Measurements from ENCODE around the gene RPS6KB2.
A peak's percentile ranks its signal among the peaks of the same experiment; 100 is the strongest.

The RPS6KB2 gene

GRCh38 chr11:67429722-67430121 is 1.4 kb downstream of the RPS6KB2 start:
- no peak for DNase-seq (ENCODE audit: low spot score)

- DNase-seq (ENCODE audit: low spot score), result no peak
Observed at GRCh38 chr11:67431346-67432249, 3.3 kb downstream of the RPS6KB2 start.

- no peak for DNase-seq (ENCODE audit: low spot score)
Observed at GRCh38 chr11:67432655-67433349, 4.5 kb downstream of the RPS6KB2 start.

- no peak for DNase-seq (ENCODE audit: low spot score)
Observed at GRCh38 chr11:67433536-67434394, 5.5 kb downstream of the RPS6KB2 start.

GRCh38 chr11:67434395-67434881 is 6.1 kb downstream of the RPS6KB2 start:
- DNase-seq (ENCODE audit: low spot score), result no peak

GRCh38 chr11:67435031-67435726 is 6.9 kb downstream of the RPS6KB2 start:
- no peak for DNase-seq (ENCODE audit: low spot score)

- DNase-seq (ENCODE audit: low spot score), result no peak
Observed at GRCh38 chr11:67435727-67436458, 7.6 kb downstream of the RPS6KB2 start.

- no peak for DNase-seq (ENCODE audit: low spot score)
Observed at GRCh38 chr11:67436459-67437081, 8.3 kb downstream of the RPS6KB2 start.

GRCh38 chr11:67437082-67437808 is 9.0 kb downstream of the RPS6KB2 start, which contains the start of gene PTPRCAP:
Gene PTPRCAP (minus strand): TSS chr11:67437682. CDS start chr11:67437619, 63 bp downstream.
- DNase-seq (ENCODE audit: low spot score), result no peak

GRCh38 chr11:67437809-67438157 is 9.5 kb downstream of the RPS6KB2 start:
- DNase-seq (ENCODE audit: low spot score), result no peak

GRCh38 chr11:67438158-67438902 is 10.0 kb downstream of the RPS6KB2 start:
- DNase-seq (ENCODE audit: low spot score), result no peak

GRCh38 chr11:67439321-67440228 is 11.3 kb downstream of the RPS6KB2 start:
- peak; percentile 61 for DNase-seq (ENCODE audit: low spot score)

GRCh38 chr11:67440229-67441097 is 12.2 kb downstream of the RPS6KB2 start:
- DNase-seq (ENCODE audit: low spot score), result no peak

- no peak for DNase-seq (ENCODE audit: low spot score)
Observed at GRCh38 chr11:67441098-67441563, 12.8 kb downstream of the RPS6KB2 start.

- no peak for DNase-seq (ENCODE audit: low spot score)
Observed at GRCh38 chr11:67441731-67442351, 13.5 kb downstream of the RPS6KB2 start.
